Neural cell (in vitro differentiated cells): Measurements from ENCODE around the gene ZDHHC14. TPM values are rescaled to one million over a fixed set of nuclear protein-coding genes. Genes with fewer than 3 reads are reported as not detected.

ENCODE experiments used
- H2AFZ ChIP-seq: fragments of 200-600, 300-800 bp; sonication (generic), shearing (Covaris generic); 2 replicates; pipeline ENCODE4 v1.6.0; 2014; ENCODE audit warnings: low read depth, mild to moderate bottlenecking, antibody characterized with exemption, low read length, moderate library complexity
- H3F3A ChIP-seq: fragments of 200-600 bp; shearing (Covaris generic); 2 replicates; pipeline ENCODE4 v1.6.1; 2016; ENCODE audit warnings: mild to moderate bottlenecking, moderate library complexity, mixed read lengths, antibody characterized with exemption, low read length; ENCODE audit not compliant: insufficient read depth, poor library complexity, severe bottlenecking
- H3K27ac ChIP-seq: fragments of 200-600, 300-800 bp; sonication (generic), shearing (Covaris generic); 2 replicates; pipeline ENCODE4 v1.5.1; 2014; ENCODE audit warnings: mild to moderate bottlenecking, low read length, moderate library complexity
- H3K27me3 ChIP-seq: fragments of 300-800, 200-600 bp; sonication (generic), shearing (Covaris generic); 2 replicates; pipeline ENCODE4 v1.6.0; 2014; ENCODE audit warnings: mild to moderate bottlenecking, low read depth, low read length, moderate library complexity; ENCODE audit not compliant: insufficient read depth
- H3K36me3 ChIP-seq: fragments of 300-800, 200-600 bp; sonication (generic), shearing (Covaris generic); 2 replicates; pipeline ENCODE4 v1.5.1; 2014; ENCODE audit warnings: mild to moderate bottlenecking, antibody characterized with exemption, low read length, moderate library complexity; ENCODE audit not compliant: insufficient read depth
- H3K4me2 ChIP-seq: fragments of 300-800, 200-600 bp; sonication (generic), shearing (Covaris generic); 2 replicates; pipeline ENCODE4 v1.6.0; 2014; ENCODE audit warnings: mild to moderate bottlenecking, low read length
- H3K4me3 ChIP-seq: fragments of 300-800, 200-600 bp; sonication (generic), shearing (Covaris generic); 2 replicates; pipeline ENCODE4 v1.5.1; 2014; ENCODE audit warnings: mild to moderate bottlenecking, low read length, moderate library complexity
- H3K79me2 ChIP-seq: fragments of 200-600 bp; shearing (Covaris generic); replicated peaks from 2 replicates; pipeline ENCODE4 v1.6.0; 2014; ENCODE audit warnings: mild to moderate bottlenecking, low read length, moderate library complexity; ENCODE audit not compliant: insufficient read depth
- H3K9ac ChIP-seq: fragments of 300-800, 200-600 bp; sonication (generic), shearing (Covaris generic); 2 replicates; pipeline ENCODE4 v1.6.1; 2016; ENCODE audit warnings: mild to moderate bottlenecking, low read length, mixed read lengths
- H3K9me2 ChIP-seq: fragments of 200-600 bp; shearing (Covaris generic); 2 replicates; pipeline ENCODE4 v1.6.1; 2016; ENCODE audit warnings: mild to moderate bottlenecking, low read length, mixed read lengths; ENCODE audit not compliant: insufficient read depth
- H3K9me3 ChIP-seq: fragments of 200-600, 300-800 bp; sonication (generic), shearing (Covaris generic); 2 replicates; pipeline ENCODE4 v1.6.1; 2016; ENCODE audit warnings: mild to moderate bottlenecking, mixed run types, low read length, moderate library complexity, mixed read lengths
- H4K20me1 ChIP-seq: fragments of 200-600 bp; shearing (Covaris generic); 2 replicates; pipeline ENCODE4 v1.6.1; 2016; ENCODE audit warnings: mild to moderate bottlenecking, mixed run types; ENCODE audit not compliant: insufficient read depth
- CTCF ChIP-seq: fragments of 450-650 bp; IDR thresholded peaks from 2 replicates; pipeline ENCODE4 v1.5.1; 2014; ENCODE audit warnings: antibody characterized with exemption, mild to moderate bottlenecking, moderate library complexity; ENCODE audit not compliant: poor library complexity, severe bottlenecking
- EP300 ChIP-seq: fragments of 450-650 bp; conservative IDR thresholded peaks from 2 replicates; pipeline ENCODE4 v1.6.1; 2014; ENCODE audit warnings: antibody characterized with exemption, mild to moderate bottlenecking, moderate library complexity; ENCODE audit not compliant: poor library complexity, severe bottlenecking
- EZH2 ChIP-seq: fragments of 200-600, 300-800 bp; shearing (Covaris generic), sonication (generic); IDR thresholded peaks from 2 replicates; pipeline ENCODE4 v1.6.1; 2014; ENCODE audit warnings: antibody characterized with exemption, low read length, borderline replicate concordance, mild to moderate bottlenecking; ENCODE audit not compliant: insufficient read depth, poor library complexity, severe bottlenecking
- MXI1 ChIP-seq: fragments of 450-650 bp; conservative IDR thresholded peaks from 2 replicates; pipeline ENCODE4 v1.6.1; 2014; ENCODE audit warnings: antibody characterized with exemption, mild to moderate bottlenecking; ENCODE audit not compliant: poor library complexity, severe bottlenecking
- POLR2AphosphoS5 ChIP-seq: IDR thresholded peaks from 2 replicates; pipeline ENCODE4 v1.6.1; 2012
- RAD21 ChIP-seq: fragments of 450-650 bp; conservative IDR thresholded peaks from 2 replicates; pipeline ENCODE4 v1.6.1; 2014; ENCODE audit warnings: antibody characterized with exemption, mild to moderate bottlenecking, moderate library complexity
- REST ChIP-seq: IDR thresholded peaks from 2 replicates; pipeline ENCODE4 v1.6.1; 2012; ENCODE audit warnings: borderline replicate concordance
- SMC3 ChIP-seq: fragments of 450-650 bp; conservative IDR thresholded peaks from 2 replicates; pipeline ENCODE4 v1.6.1; 2014; ENCODE audit warnings: antibody characterized with exemption, mild to moderate bottlenecking, moderate library complexity; ENCODE audit not compliant: poor library complexity
- TAF1 ChIP-seq: IDR thresholded peaks from 2 replicates; pipeline ENCODE4 v1.6.1; 2012; ENCODE audit warnings: low read depth
- polyA plus RNA-seq: library from polyadenylated mRNA; depleted of rRNA; stranded (reverse); fragments of >200 nt; gene quantifications from 2 replicates; pipeline ENCODE4 v1.2.3, GENCODE V29; 2014

The ZDHHC14 gene
- polyA plus RNA-seq, 1 donor from 2014 or later, result 4.1 TPM

GRCh38 chr6:157398151-157398550 is 17.2 kb downstream of the ZDHHC14 start:
- no peaks in the 10 kb centered on the region for H3K9me3 ChIP-seq
- H2AFZ ChIP-seq, result no peak overlapping the region
- H3K9ac ChIP-seq, result no peak overlapping the region
- H3K4me3 ChIP-seq, result no peak overlapping the region
- H3K79me2 ChIP-seq, result no peaks in the 10 kb centered on the region
- H3K27ac ChIP-seq, result no peak overlapping the region
- no peaks in the 10 kb centered on the region for H3K36me3 ChIP-seq
- H3K9me2 ChIP-seq, result no peaks in the 10 kb centered on the region
- no peaks in the 10 kb centered on the region for H3F3A ChIP-seq
- TF ChIP-seq REST (no peak), TAF1 (no peak), RAD21 (no peak), CTCF (no peak), EZH2 (no peak), MXI1 (no peak), POLR2AphosphoS5 (no peak), EP300 (no peak), SMC3 (no peak)
- H3K27me3 ChIP-seq, result no peaks in the 10 kb centered on the region
- H3K4me2 ChIP-seq, result no peak overlapping the region
- H4K20me1 ChIP-seq, result no peaks in the 10 kb centered on the region

- Histone ChIP-seq H3K9me2 (no peaks in the 10 kb centered on the region), H3K27me3 (no peaks in the 10 kb centered on the region), H3K4me3 (no peak overlapping the region), H3K9me3 (no peaks in the 10 kb centered on the region), H3K4me2 (no peak overlapping the region), H3F3A (no peaks in the 10 kb centered on the region), H3K27ac (no peak overlapping the region), H3K79me2 (no peaks in the 10 kb centered on the region), H4K20me1 (no peaks in the 10 kb centered on the region), H2AFZ (no peak overlapping the region), H3K9ac (no peak overlapping the region), H3K36me3 (no peaks in the 10 kb centered on the region)
- TF ChIP-seq TAF1, result no peak
- no peak for TF ChIP-seq MXI1
- TF ChIP-seq EP300, result no peak
- TF ChIP-seq POLR2AphosphoS5, result no peak
- TF ChIP-seq REST, result no peak
- TF ChIP-seq CTCF, result no peak
- no peak for TF ChIP-seq RAD21
These were observed 19.7 kb downstream of the ZDHHC14 start for GRCh38 chr6:157400676-157401075.
